K562 (cell line): Measurements from ENCODE around the gene NEDD9. TPM values are rescaled to one million over a fixed set of nuclear protein-coding genes. Genes with fewer than 3 reads are reported as not detected.

Experiments used
- ATAC-seq: fragments of 200-7000 bp; cut with Tn5 transposase; 3 replicates; pipeline ENCODE4 v1.9.1; 2020; ENCODE audit warnings: moderate library complexity
- BruUV-seq: library from RNA; stranded (reverse); fragments of 400-500 nt; replicated peaks from 2 replicates; lab custom pipeline; 2021; lab: Mats Ljungman, UMichigan
- CTCF ChIA-PET: fragments of 300-600 bp; formaldehyde crosslinking; extraction: SDS; loops from one replicate; lab custom pipeline; 2021; ENCODE audit warnings: low intra/inter-chr PET ratio; lab: Yijun Ruan, JAX
- POLR2A ChIA-PET: fragments of 300-600, 350-650 bp; sonication (Branson Sonifier 250); formaldehyde crosslinking; extraction: SDS; loops from one replicate; lab custom pipeline; 2021; ENCODE audit warnings: antibody characterized with exemption, inconsistent platforms; lab: Yijun Ruan, JAX
- DNase-seq, 4 experiments: peaks; one replicate each; pipeline versions ENCODE4 v3.0.0 to v3.0.0-alpha.2; 2011 to 2018; ENCODE audit warnings: low spot score in 3 of 4, mixed read lengths in 3 of 4; ENCODE audit errors: extremely low read depth in 1 of 4
- FAIRE-seq: peaks from 2 replicates; lab custom pipeline; 2011; peaks lifted over from hg19 to GRCh38; lab: Jason Lieb, UNC
- H2AFZ ChIP-seq: 2 replicates; pipeline ENCODE4 v1.6.0; 2011; ENCODE audit warnings: low read depth, low read length, control low read depth, inconsistent platforms
- H3K27ac ChIP-seq: fragments of 200-600 bp; 3 replicates; pipeline ENCODE4 v1.8.0; 2011; ENCODE audit warnings: low read depth, mild to moderate bottlenecking, control low read depth, inconsistent platforms, low read length, moderate library complexity, mixed read lengths; ENCODE audit errors: extremely low read depth
- H3K27me3 ChIP-seq, 2 experiments: fragments of 300-600 bp in 1 of 2; 2 replicates in 1 of 2; 3 replicates in 1 of 2; pipeline versions ENCODE4 v1.6.0 to v1.8.0; 2011; ENCODE audit warnings: inconsistent platforms in 2 of 2, low read length in 2 of 2, mild to moderate bottlenecking in 1 of 2, mixed read lengths in 1 of 2, moderate library complexity in 1 of 2; ENCODE audit not compliant: control insufficient read depth in 2 of 2, insufficient read depth in 2 of 2
- H3K36me3 ChIP-seq: fragments of 300-600 bp; 3 replicates; pipeline ENCODE4 v1.8.0; 2011; ENCODE audit warnings: mild to moderate bottlenecking, low read length, inconsistent platforms; ENCODE audit not compliant: control insufficient read depth, insufficient read depth
- H3K4me1 ChIP-seq, 2 experiments: fragments of 200-600 bp in 1 of 2; replicated peaks in 1 of 2; 2 replicates in 1 of 2; 3 replicates in 1 of 2; pipeline versions ENCODE4 v1.5.1 to v1.8.0; 2011; ENCODE audit warnings: inconsistent platforms in 2 of 2, low read length in 2 of 2, mild to moderate bottlenecking in 1 of 2, mixed read lengths in 1 of 2, moderate library complexity in 1 of 2; ENCODE audit not compliant: control insufficient read depth in 2 of 2, insufficient read depth in 2 of 2
- H3K4me2 ChIP-seq: 2 replicates; pipeline ENCODE4 v1.6.1; 2011; ENCODE audit warnings: low read length, control low read depth, inconsistent platforms, mixed read lengths; ENCODE audit not compliant: insufficient read depth
- H3K4me3 ChIP-seq: fragments of 200-600 bp; sonication (generic), shearing (Covaris generic); 2 replicates; pipeline ENCODE4 v1.5.1; 2016; ENCODE audit warnings: control low read depth, inconsistent platforms
- H3K79me2 ChIP-seq: fragments of 200-600 bp; 3 replicates; pipeline ENCODE4 v1.8.0; 2011; ENCODE audit warnings: low read length, inconsistent platforms; ENCODE audit not compliant: control insufficient read depth, insufficient read depth
- H3K9ac ChIP-seq, 2 experiments: 2 replicates each; pipeline versions ENCODE4 v1.6.0 to v1.6.1; 2011; ENCODE audit warnings: low read depth in 2 of 2, low read length in 2 of 2, control low read depth in 1 of 2, inconsistent platforms in 1 of 2, mild to moderate bottlenecking in 1 of 2, mixed read lengths in 1 of 2; ENCODE audit not compliant: insufficient read depth in 1 of 2
- H3K9me1 ChIP-seq: one replicate; pipeline ENCODE4 v1.6.0; 2011; ENCODE audit warnings: inconsistent platforms, mild to moderate bottlenecking, low read length, moderate library complexity; ENCODE audit not compliant: control insufficient read depth, insufficient read depth
- H3K9me3 ChIP-seq: replicated peaks from 2 replicates; pipeline ENCODE4 v1.5.1; 2011; ENCODE audit warnings: low read depth, low read length, inconsistent platforms; ENCODE audit not compliant: control insufficient read depth, insufficient read depth
- H4K20me1 ChIP-seq: replicated peaks from 2 replicates; pipeline ENCODE4 v1.6.1; 2011; ENCODE audit warnings: low read length, inconsistent platforms, mixed read lengths; ENCODE audit not compliant: control insufficient read depth, insufficient read depth
- BCOR ChIP-seq: fragments of 450-650 bp; IDR thresholded peaks from 2 replicates; pipeline ENCODE4 v1.6.1; 2016
- MTA1 ChIP-seq: fragments of 450-650 bp; IDR thresholded peaks from 2 replicates; pipeline ENCODE4 v1.6.1; 2017; ENCODE audit warnings: borderline replicate concordance
- NFIX ChIP-seq: fragments of 250-450 bp; sonication (Bioruptor Pico); IDR thresholded peaks from 2 replicates; pipeline ENCODE4 v1.4.0; 2020; ENCODE audit warnings: low read depth, mild to moderate bottlenecking, moderate library complexity
- RREB1 ChIP-seq: fragments of 250-450 bp; sonication (Bioruptor Pico); IDR thresholded peaks from 2 replicates; pipeline ENCODE4 v1.4.0; 2020
- WGBS: fragments of 100-300 bp; shearing (Covaris generic); methylation state at CpG from one replicate; pipeline ENCODE4 v1.1.6; 2016; ENCODE audit warnings: low coverage, mixed read lengths; ENCODE audit not compliant: insufficient coverage; ENCODE audit errors: missing lambda C conversion rate; 5-methylcytosine and 5-hydroxymethylcytosine counted together
- in situ Hi-C: fragments of 300-500 bp; cut with MboI; formaldehyde crosslinking; loops from 4 replicates; pipeline ENCODE4 v1.15.0; 2018; ENCODE audit warnings: inconsistent platforms, mixed read lengths
- intact Hi-C: fragments of 100-400 bp; cut with micrococcal nuclease; formaldehyde crosslinking; loops from 2 replicates; pipeline ENCODE4 v1.14.2; 2022
- polyA plus RNA-seq, 8 experiments: library from polyadenylated mRNA; depleted of rRNA in 4 of 8; stranded (reverse) in 5 of 8; unstranded in 3 of 8; fragments of >200 nt; fragmentation: Nextera tagmentation in 2 of 8; fragmentation: Illumina TruSeq in 1 of 8; extraction: Ambion mirVana in 2 of 8; extraction: Trizol in 1 of 8; gene quantifications; 2 replicates each; pipeline versions ENCODE4 v1.2.1 to v1.2.3, GENCODE V29; 2011 to 2014; ENCODE audit warnings: inconsistent platforms in 1 of 8, missing spikeins in 1 of 8
- total RNA-seq, 7 experiments: library from RNA; depleted of rRNA in 6 of 7; stranded (reverse); fragments of >200 nt in 6 of 7; fragmentation: Illumina TruSeq in 2 of 7; extraction: Trizol in 2 of 7; gene quantifications; 2 replicates each; pipeline versions ENCODE4 v1.2.1 to v1.2.3, GENCODE V29; 2011 to 2021; ENCODE audit warnings: low replicate concordance in 1 of 7

Gene NEDD9
- total and polyA plus RNA-seq, 9 of the 15 experiments (the other 6 are each of a cell fraction or from before 2014, with no cell fraction given): 0.04 to 0.18 (median 0.15) TPM; not detected in 6

GRCh38 chr6:11164717-11165646 lies 67.5 kb downstream of the NEDD9 start:
- FAIRE-seq (no peak), ATAC-seq (no peak), DNase-seq (no peak)
- Histone ChIP-seq H3K4me1 (no peaks in the 10 kb centered on the region), H3K9me3 (no peaks in the 10 kb centered on the region), H3K36me3 (no peaks in the 10 kb centered on the region), H3K4me2 (no peak overlapping the region), H3K27ac (no peak overlapping the region), H3K27me3 (peaks cover 24 to 48% of the 10 kb centered on the region in 2 experiments), H3K79me2 (no peaks in the 10 kb centered on the region), H3K9ac (no peak overlapping the region), H2AFZ (no peak overlapping the region), H3K4me3 (no peak overlapping the region), H3K9me1 (no peaks in the 10 kb centered on the region), H4K20me1 (no peaks in the 10 kb centered on the region)
- under 1% methylated on average over 20 of the region's 20 CpGs for WGBS
- in situ Hi-C loops (no loop called here), intact Hi-C loops (no loop called here)
- TF ChIP-seq RREB1 (no peak), NFIX (CRISPR knock-in tag) (no peak), BCOR (no peak), MTA1 (no peak)
- no TSS peak for BruUV-seq
- CTCF ChIA-PET: no interaction called here
- POLR2A ChIA-PET: no interaction called here
